Tibial artery (tissue), 4 donors: ENCODE results near the gene SLC6A6.

Source experiments
- DNase-seq, 2 donors: peaks; one replicate each; pipeline ENCODE4 v3.0.0-alpha.2; 2019
- H3K27ac ChIP-seq, 2 donors: fragments of 200-600 bp; sonication (generic) in 1 of 2; 1 replicate in 1 of 2; 2 replicates in 1 of 2; pipeline ENCODE4 v1.5.1; 2018 to 2019; ENCODE audit warnings: mild to moderate bottlenecking in 1 of 2
- H3K27me3 ChIP-seq, 2 donors: fragments of 200-600 bp; sonication (generic) in 1 of 2; one replicate each; pipeline versions ENCODE4 v1.5.1 to v1.6.0; 2016 to 2019
- H3K36me3 ChIP-seq, 3 donors: fragments of 200-600 bp; sonication (generic) in 2 of 3; one replicate each; pipeline ENCODE4 v1.5.1; 2016 to 2019; ENCODE audit warnings: mild to moderate bottlenecking in 2 of 3
- H3K4me1 ChIP-seq, 4 donors: fragments of 200-600 bp; sonication (generic) in 2 of 4; 1 replicate in 3 of 4; 2 replicates in 1 of 4; pipeline ENCODE4 v1.5.1; 2016 to 2019
- H3K4me3 ChIP-seq, 2 donors: fragments of 200-600 bp; sonication (generic) in 1 of 2; 1 replicate in 1 of 2; 2 replicates in 1 of 2; pipeline ENCODE4 v1.5.1; 2018 to 2019; ENCODE audit warnings: mild to moderate bottlenecking in 2 of 2
- H3K9me3 ChIP-seq, 3 donors: fragments of 200-600 bp; sonication (generic) in 1 of 3; one replicate each; pipeline ENCODE4 v1.5.1; 2016 to 2019
- CTCF ChIP-seq, 2 experiments: fragments of 200-600 bp in 1 of 2; fragments of 450-650 bp in 1 of 2; IDR thresholded peaks; one replicate each; pipeline ENCODE4 v1.5.1; 2017 to 2019; ENCODE audit warnings: antibody characterized with exemption in 2 of 2, mild to moderate bottlenecking in 1 of 2, moderate library complexity in 1 of 2
- intact Hi-C: fragments of 100-400 bp; cut with DNase I; formaldehyde crosslinking; loops from one replicate; pipeline ENCODE4 v1.15.0; 2023; ENCODE audit warnings: low total_unique reads

SLC6A6 gene

GRCh38 chr3:14360123-14360881 is 42.1 kb upstream of the SLC6A6 start:
- Histone ChIP-seq H3K27ac (no peak overlapping the region), H3K36me3 (no peaks in the 10 kb centered on the region), H3K27me3 (peaks cover 0 to 46% of the 10 kb centered on the region in 2 donors), H3K9me3 (no peaks in the 10 kb centered on the region), H3K4me1 (peaks cover 0 to 3% (median 0%) of the 10 kb centered on the region in 4 donors), H3K4me3 (no peak overlapping the region)
- DNase-seq = no peak
- intact Hi-C loops = no loop called here
- no peak for TF ChIP-seq CTCF (IDR thresholded peaks at IDR 0.05)

GRCh38 chr3:14361068-14361677 is 41.2 kb upstream of the SLC6A6 start:
- Histone ChIP-seq H3K27ac (no peak overlapping the region), H3K4me3 (no peak overlapping the region), H3K36me3 (no peaks in the 10 kb centered on the region), H3K27me3 (peaks cover 0 to 46% of the 10 kb centered on the region in 2 donors), H3K4me1 (peaks cover 0 to 3% (median 0%) of the 10 kb centered on the region in 4 donors), H3K9me3 (no peaks in the 10 kb centered on the region)
- intact Hi-C loops = no loop called here
- no peak for DNase-seq
- no peak for TF ChIP-seq CTCF (IDR thresholded peaks at IDR 0.05)

- H3K4me3 ChIP-seq = no peak overlapping the region
- peaks cover 0 to 54% of the 10 kb centered on the region in 2 donors for H3K27me3 ChIP-seq
These were observed 39.5 kb upstream of the SLC6A6 start for GRCh38 chr3:14362890-14363289.

GRCh38 chr3:14363379-14363778 is 39.0 kb upstream of the SLC6A6 start:
- no peak for DNase-seq
- no peak for TF ChIP-seq CTCF (IDR thresholded peaks at IDR 0.05)
- H3K27ac ChIP-seq = no peak overlapping the region
- no peak overlapping the region for H3K4me3 ChIP-seq
- H3K9me3 ChIP-seq = no peaks in the 10 kb centered on the region
- no peaks in the 10 kb centered on the region for H3K36me3 ChIP-seq
- peaks cover 0 to 3% (median 0%) of the 10 kb centered on the region in 4 donors for H3K4me1 ChIP-seq
- H3K27me3 ChIP-seq = peaks cover 0 to 54% of the 10 kb centered on the region in 2 donors
- intact Hi-C loops = no loop called here

More at GRCh38 chr3:14362890-14363289, 39.5 kb upstream of the SLC6A6 start:
- intact Hi-C loops = no loop called here
- Histone ChIP-seq H3K36me3 (no peaks in the 10 kb centered on the region), H3K27ac (no peak overlapping the region), H3K4me1 (peaks cover 0 to 3% (median 0%) of the 10 kb centered on the region in 4 donors), H3K9me3 (no peaks in the 10 kb centered on the region)
- no peak for DNase-seq
- no peak for TF ChIP-seq CTCF (IDR thresholded peaks at IDR 0.05)

GRCh38 chr3:14363991-14364390 is 38.4 kb upstream of the SLC6A6 start:
- no peak for DNase-seq
- no peak for TF ChIP-seq CTCF (IDR thresholded peaks at IDR 0.05)
- H3K4me3 ChIP-seq = no peak overlapping the region
- H3K36me3 ChIP-seq = no peaks in the 10 kb centered on the region
- H3K9me3 ChIP-seq = no peaks in the 10 kb centered on the region
- intact Hi-C loops = no loop called here
- peaks cover 0 to 2% (median 0%) of the 10 kb centered on the region in 4 donors for H3K4me1 ChIP-seq
- no peak overlapping the region for H3K27ac ChIP-seq
- peaks cover 0 to 50% of the 10 kb centered on the region in 2 donors for H3K27me3 ChIP-seq
